Measurements from ENCODE around the gene GPATCH8.

Gene GPATCH8

GRCh38 chr17:44383861-44384260 is 119.3 kb downstream of the GPATCH8 start:
- Histone ChIP-seq H3K27ac (ENCODE audit: low read depth, low read length, severe bottlenecking) (no peak overlapping the region), H3K4me1 (ENCODE audit: control insufficient read depth, insufficient read depth, low read length, poor library complexity, severe bottlenecking) (no peaks in the 10 kb centered on the region), H3K4me3 (ENCODE audit: extremely low read depth, insufficient read depth, low read length, poor library complexity, severe bottlenecking) (no peak overlapping the region), H3K36me3 (ENCODE audit: control insufficient read depth, insufficient read depth, low read length) (no peaks in the 10 kb centered on the region), H3K9me3 (ENCODE audit: control insufficient read depth, low read length) (no peaks in the 10 kb centered on the region)
- 91 to 97% methylated on average over 6 to 8 of the region's 16 CpGs for WGBS, 2 experiments (ENCODE audit: insufficient coverage in 2 of 2)

- Histone ChIP-seq H3K4me3 (ENCODE audit: extremely low read depth, insufficient read depth, low read length, poor library complexity, severe bottlenecking) (no peak overlapping the region), H3K4me1 (ENCODE audit: control insufficient read depth, insufficient read depth, low read length, poor library complexity, severe bottlenecking) (no peaks in the 10 kb centered on the region), H3K36me3 (ENCODE audit: control insufficient read depth, insufficient read depth, low read length) (no peaks in the 10 kb centered on the region), H3K27ac (ENCODE audit: low read depth, low read length, severe bottlenecking) (no peak overlapping the region), H3K9me3 (ENCODE audit: control insufficient read depth, low read length) (no peaks in the 10 kb centered on the region)
- 95 to 98% methylated on average over 15 of the region's 15 CpGs for WGBS, 2 experiments (ENCODE audit: insufficient coverage in 2 of 2)
These were observed 119.8 kb downstream of the GPATCH8 start for GRCh38 chr17:44383363-44383762.

DNA sequence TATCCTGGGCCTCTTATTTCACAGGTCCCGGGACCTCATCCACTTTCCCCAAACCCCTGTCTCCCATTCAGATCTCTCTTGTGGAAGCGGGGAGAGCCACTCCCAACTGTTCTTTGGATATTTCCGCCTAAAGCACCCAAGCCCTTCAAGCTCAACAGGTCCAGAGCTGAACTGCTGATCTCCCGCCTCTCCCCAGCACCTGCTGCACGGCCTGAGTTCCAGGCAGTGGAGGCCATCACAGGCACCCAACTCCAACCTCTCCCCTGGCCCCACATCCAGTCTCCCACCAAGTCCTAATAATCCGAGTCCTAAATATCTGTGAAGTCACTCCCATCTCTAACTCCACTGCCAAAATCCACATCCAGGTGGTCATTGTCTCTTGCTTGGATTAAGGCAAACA is 120.3 kb downstream of the GPATCH8 start:
- Histone ChIP-seq H3K9me3 (ENCODE audit: control insufficient read depth, low read length) (no peaks in the 10 kb centered on the region), H3K4me3 (ENCODE audit: extremely low read depth, insufficient read depth, low read length, poor library complexity, severe bottlenecking) (no peak overlapping the region), H3K27ac (ENCODE audit: low read depth, low read length, severe bottlenecking) (no peak overlapping the region), H3K4me1 (ENCODE audit: control insufficient read depth, insufficient read depth, low read length, poor library complexity, severe bottlenecking) (no peaks in the 10 kb centered on the region), H3K36me3 (ENCODE audit: control insufficient read depth, insufficient read depth, low read length) (no peaks in the 10 kb centered on the region)
- 91 to 97% methylated on average over 4 to 6 of the region's 6 CpGs for WGBS, 2 experiments (ENCODE audit: insufficient coverage in 2 of 2)

DNA sequence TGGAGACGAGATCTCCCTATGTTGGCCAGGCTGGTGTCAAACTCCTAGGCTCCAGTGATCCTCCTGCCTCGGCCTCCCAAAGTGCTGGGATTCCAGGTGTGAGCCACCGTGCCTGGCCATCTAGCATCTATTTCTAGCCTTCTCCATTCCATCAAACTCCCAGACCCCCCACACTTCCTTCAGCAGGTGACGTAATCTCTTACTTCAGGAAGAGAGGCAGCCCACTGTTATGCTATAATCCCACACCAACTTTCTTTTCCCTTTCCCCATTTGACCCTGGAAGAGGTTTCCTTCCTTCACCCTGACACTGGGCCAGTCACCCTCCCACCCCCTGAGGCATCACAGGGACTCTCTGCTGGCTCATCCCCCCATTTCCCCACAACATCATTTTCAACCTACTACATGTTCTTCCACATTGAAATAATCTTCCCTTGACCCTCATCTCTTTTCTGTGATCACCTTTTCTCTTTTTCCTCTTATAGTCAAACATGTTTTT is 121.3 kb downstream of the GPATCH8 start:
- Histone ChIP-seq H3K4me3 (ENCODE audit: extremely low read depth, insufficient read depth, low read length, poor library complexity, severe bottlenecking) (no peak overlapping the region), H3K9me3 (ENCODE audit: control insufficient read depth, low read length) (no peaks in the 10 kb centered on the region)
- 86 to 92% methylated on average over 4 of the region's 4 CpGs for WGBS, 2 experiments (ENCODE audit: insufficient coverage in 2 of 2)

DNA sequence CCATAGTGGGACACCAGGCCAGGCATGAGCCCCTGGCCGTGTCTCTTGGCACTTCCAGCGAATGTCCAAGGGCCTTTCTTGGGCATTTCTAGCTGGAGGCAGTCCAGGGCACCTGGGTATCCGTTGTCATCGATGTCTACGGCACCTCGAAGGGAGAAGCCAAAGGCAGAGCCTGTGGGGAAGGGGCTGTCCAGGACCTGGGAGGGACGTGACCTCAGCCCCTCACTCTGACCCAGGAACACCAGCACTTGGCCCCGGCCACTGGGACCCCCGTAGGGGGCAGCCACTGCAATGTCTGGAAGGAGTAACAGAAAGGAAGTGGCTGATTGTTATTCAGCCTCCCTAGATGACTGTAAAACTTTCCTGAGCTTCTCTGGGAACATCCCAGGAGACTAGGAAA is 122.4 kb downstream of the GPATCH8 start:
- H3K27ac ChIP-seq (ENCODE audit: low read depth, low read length, severe bottlenecking): no peak overlapping the region
- H3K9me3 ChIP-seq (ENCODE audit: control insufficient read depth, low read length): no peaks in the 10 kb centered on the region
- no peak overlapping the region for H3K4me3 ChIP-seq (ENCODE audit: extremely low read depth, insufficient read depth, low read length, poor library complexity, severe bottlenecking)
- no peaks in the 10 kb centered on the region for H3K4me1 ChIP-seq (ENCODE audit: control insufficient read depth, insufficient read depth, low read length, poor library complexity, severe bottlenecking)
- 83 to 94% methylated on average over 9 of the region's 9 CpGs for WGBS, 2 experiments (ENCODE audit: insufficient coverage in 2 of 2)
- H3K36me3 ChIP-seq (ENCODE audit: control insufficient read depth, insufficient read depth, low read length): no peaks in the 10 kb centered on the region

More for the DNA sequence above, 121.3 kb downstream of the GPATCH8 start:
- Histone ChIP-seq H3K27ac (ENCODE audit: low read depth, low read length, severe bottlenecking) (no peak overlapping the region), H3K4me1 (ENCODE audit: control insufficient read depth, insufficient read depth, low read length, poor library complexity, severe bottlenecking) (no peaks in the 10 kb centered on the region), H3K36me3 (ENCODE audit: control insufficient read depth, insufficient read depth, low read length) (no peaks in the 10 kb centered on the region)

DNA sequence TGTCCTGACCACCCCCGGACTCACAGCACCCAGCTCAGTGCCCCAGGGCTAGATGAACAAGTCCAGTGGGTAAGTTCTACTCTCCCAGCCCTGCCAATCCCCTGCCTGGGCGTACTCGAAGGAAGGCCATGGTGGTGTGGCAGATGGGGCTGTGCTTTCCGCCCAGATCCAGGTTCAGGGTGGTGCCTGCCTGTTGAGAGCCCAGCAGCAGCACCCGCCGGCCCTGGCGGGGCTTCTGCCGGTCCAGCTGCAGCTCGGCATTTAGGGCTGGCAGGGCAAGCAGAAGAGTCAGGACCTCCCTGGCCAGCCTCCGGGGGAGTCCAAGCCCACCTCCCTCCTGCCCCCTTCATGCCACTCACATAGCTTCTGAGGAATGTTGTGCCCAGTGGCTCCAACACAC is 123.3 kb downstream of the GPATCH8 start:
- Histone ChIP-seq H3K36me3 (ENCODE audit: control insufficient read depth, insufficient read depth, low read length) (no peaks in the 10 kb centered on the region), H3K27ac (ENCODE audit: low read depth, low read length, severe bottlenecking) (no peak overlapping the region), H3K4me3 (ENCODE audit: extremely low read depth, insufficient read depth, low read length, poor library complexity, severe bottlenecking) (no peak overlapping the region), H3K9me3 (ENCODE audit: control insufficient read depth, low read length) (no peaks in the 10 kb centered on the region), H3K4me1 (ENCODE audit: control insufficient read depth, insufficient read depth, low read length, poor library complexity, severe bottlenecking) (no peaks in the 10 kb centered on the region)
- 89 to 94% methylated on average over 7 to 10 of the region's 10 CpGs for WGBS, 2 experiments (ENCODE audit: insufficient coverage in 2 of 2)

GRCh38 chr17:44378171-44378705 is 125.0 kb downstream of the GPATCH8 start:
- Histone ChIP-seq H3K4me3 (ENCODE audit: extremely low read depth, insufficient read depth, low read length, poor library complexity, severe bottlenecking) (no peak overlapping the region), H3K27ac (ENCODE audit: low read depth, low read length, severe bottlenecking) (no peak overlapping the region), H3K4me1 (ENCODE audit: control insufficient read depth, insufficient read depth, low read length, poor library complexity, severe bottlenecking) (no peaks in the 10 kb centered on the region), H3K36me3 (ENCODE audit: control insufficient read depth, insufficient read depth, low read length) (no peaks in the 10 kb centered on the region), H3K9me3 (ENCODE audit: control insufficient read depth, low read length) (no peaks in the 10 kb centered on the region)
- 89 to 92% methylated on average over 3 to 14 of the region's 14 CpGs for WGBS, 2 experiments (ENCODE audit: insufficient coverage in 2 of 2)

- Histone ChIP-seq H3K9me3 (ENCODE audit: control insufficient read depth, low read length) (no peaks in the 10 kb centered on the region), H3K27ac (ENCODE audit: low read depth, low read length, severe bottlenecking) (no peak overlapping the region), H3K4me3 (ENCODE audit: extremely low read depth, insufficient read depth, low read length, poor library complexity, severe bottlenecking) (no peak overlapping the region), H3K36me3 (ENCODE audit: control insufficient read depth, insufficient read depth, low read length) (no peaks in the 10 kb centered on the region), H3K4me1 (ENCODE audit: control insufficient read depth, insufficient read depth, low read length, poor library complexity, severe bottlenecking) (no peaks in the 10 kb centered on the region)
- 94 to 100% methylated on average over 6 to 12 of the region's 12 CpGs for WGBS, 2 experiments (ENCODE audit: insufficient coverage in 2 of 2)
These were observed 126.4 kb downstream of the GPATCH8 start for GRCh38 chr17:44376779-44377178.

GRCh38 chr17:44376124-44376523 is 127.1 kb downstream of the GPATCH8 start:
- H3K4me1 ChIP-seq (ENCODE audit: control insufficient read depth, insufficient read depth, low read length, poor library complexity, severe bottlenecking): no peaks in the 10 kb centered on the region
- H3K36me3 ChIP-seq (ENCODE audit: control insufficient read depth, insufficient read depth, low read length): no peaks in the 10 kb centered on the region
- no peak overlapping the region for H3K27ac ChIP-seq (ENCODE audit: low read depth, low read length, severe bottlenecking)
- H3K4me3 ChIP-seq (ENCODE audit: extremely low read depth, insufficient read depth, low read length, poor library complexity, severe bottlenecking): no peak overlapping the region
- H3K9me3 ChIP-seq (ENCODE audit: control insufficient read depth, low read length): no peaks in the 10 kb centered on the region
- WGBS, 2 experiments (ENCODE audit: insufficient coverage in 2 of 2): 20 to 40% methylated on average over 1 to 5 of the region's 5 CpGs

GRCh38 chr17:44375196-44376017 is 127.8 kb downstream of the GPATCH8 start:
- H3K9me3 ChIP-seq (ENCODE audit: control insufficient read depth, low read length): no peaks in the 10 kb centered on the region
- H3K4me3 ChIP-seq (ENCODE audit: extremely low read depth, insufficient read depth, low read length, poor library complexity, severe bottlenecking): no peak overlapping the region
- no peaks in the 10 kb centered on the region for H3K36me3 ChIP-seq (ENCODE audit: control insufficient read depth, insufficient read depth, low read length)
- WGBS, 2 experiments (ENCODE audit: insufficient coverage in 2 of 2): 81 to 85% methylated on average over 15 to 22 of the region's 22 CpGs
- H3K4me1 ChIP-seq (ENCODE audit: control insufficient read depth, insufficient read depth, low read length, poor library complexity, severe bottlenecking): no peaks in the 10 kb centered on the region
- H3K27ac ChIP-seq (ENCODE audit: low read depth, low read length, severe bottlenecking): no peak overlapping the region
